HUES64 (cell line): ENCODE results near the gene NKG7.
A peak's percentile ranks its signal among the peaks of the same experiment; 100 is the strongest.

ENCODE experiments used
- H3K27ac ChIP-seq: 2 replicates; pipeline ENCODE4 v1.7.0; 2013; ENCODE audit warnings: low read depth, low read length, inconsistent platforms
- H3K27me3 ChIP-seq: 2 replicates; pipeline ENCODE4 v1.6.1; 2013; ENCODE audit warnings: mild to moderate bottlenecking, low read length; ENCODE audit not compliant: insufficient read depth
- H3K36me3 ChIP-seq: 2 replicates; pipeline ENCODE4 v1.6.1; 2013; ENCODE audit warnings: mild to moderate bottlenecking, low read length; ENCODE audit not compliant: insufficient read depth
- H3K4me1 ChIP-seq: 2 replicates; pipeline ENCODE4 v1.6.1; 2013; ENCODE audit warnings: mild to moderate bottlenecking, low read length, moderate library complexity; ENCODE audit not compliant: insufficient read depth
- H3K4me3 ChIP-seq: 2 replicates; pipeline ENCODE4 v1.5.1; 2013; ENCODE audit warnings: mild to moderate bottlenecking, low read length, moderate library complexity
- H3K9ac ChIP-seq: 2 replicates; pipeline ENCODE4 v1.6.1; 2013; ENCODE audit warnings: mild to moderate bottlenecking, low read depth, low read length
- H3K9me3 ChIP-seq: 2 replicates; pipeline ENCODE4 v1.6.1; 2013; ENCODE audit warnings: low read depth, low read length; ENCODE audit not compliant: insufficient read depth
- WGBS: fragments of 150-250, 120-280 bp; methylation state at CpG from one replicate; pipeline ENCODE4 v1.1.7; 2013; ENCODE audit warnings: missing lambda C conversion rate; 5-methylcytosine and 5-hydroxymethylcytosine counted together

NKG7 gene

GRCh38 chr19:51329411-51329810 is 43.0 kb downstream of the NKG7 start:
- peaks cover 5% of the 10 kb centered on the region; the same call in 1 of the 2 replicates for H3K27me3 ChIP-seq
- peaks cover 3% of the 10 kb centered on the region; the same call in 1 of the 2 replicates for H3K4me1 ChIP-seq
- no peak overlapping the region for H3K4me3 ChIP-seq
- no peak overlapping the region for H3K9ac ChIP-seq
- H3K36me3 ChIP-seq = peaks cover 22% of the 10 kb centered on the region
- WGBS = 88% methylated on average over 5 of the region's 5 CpGs
- no peak overlapping the region for H3K27ac ChIP-seq
- no peaks in the 10 kb centered on the region for H3K9me3 ChIP-seq

GRCh38 chr19:51327066-51328001 is 45.1 kb downstream of the NKG7 start:
- Histone ChIP-seq H3K27ac (no peak overlapping the region), H3K9ac (peak overlapping the region; percentile 68; the same call in 1 of the 2 replicates), H3K36me3 (peaks cover 25% of the 10 kb centered on the region), H3K4me1 (peaks cover 3% of the 10 kb centered on the region; the same call in 1 of the 2 replicates), H3K27me3 (peaks cover 5% of the 10 kb centered on the region; the same call in 1 of the 2 replicates), H3K4me3 (peak overlapping the region; percentile 51), H3K9me3 (no peaks in the 10 kb centered on the region)
- WGBS = 75% methylated on average over 75 of the region's 75 CpGs

- Histone ChIP-seq H3K27ac (no peak overlapping the region), H3K36me3 (peaks cover 17% of the 10 kb centered on the region), H3K4me3 (no peak overlapping the region; the same call in 1 of the 2 replicates), H3K4me1 (peaks cover 3% of the 10 kb centered on the region; the same call in 1 of the 2 replicates), H3K27me3 (peaks cover 5% of the 10 kb centered on the region; the same call in 1 of the 2 replicates), H3K9me3 (no peaks in the 10 kb centered on the region), H3K9ac (no peak overlapping the region)
- 94% methylated on average over 34 of the region's 36 CpGs for WGBS
These were observed 46.0 kb downstream of the NKG7 start for GRCh38 chr19:51326216-51327065.

DNA sequence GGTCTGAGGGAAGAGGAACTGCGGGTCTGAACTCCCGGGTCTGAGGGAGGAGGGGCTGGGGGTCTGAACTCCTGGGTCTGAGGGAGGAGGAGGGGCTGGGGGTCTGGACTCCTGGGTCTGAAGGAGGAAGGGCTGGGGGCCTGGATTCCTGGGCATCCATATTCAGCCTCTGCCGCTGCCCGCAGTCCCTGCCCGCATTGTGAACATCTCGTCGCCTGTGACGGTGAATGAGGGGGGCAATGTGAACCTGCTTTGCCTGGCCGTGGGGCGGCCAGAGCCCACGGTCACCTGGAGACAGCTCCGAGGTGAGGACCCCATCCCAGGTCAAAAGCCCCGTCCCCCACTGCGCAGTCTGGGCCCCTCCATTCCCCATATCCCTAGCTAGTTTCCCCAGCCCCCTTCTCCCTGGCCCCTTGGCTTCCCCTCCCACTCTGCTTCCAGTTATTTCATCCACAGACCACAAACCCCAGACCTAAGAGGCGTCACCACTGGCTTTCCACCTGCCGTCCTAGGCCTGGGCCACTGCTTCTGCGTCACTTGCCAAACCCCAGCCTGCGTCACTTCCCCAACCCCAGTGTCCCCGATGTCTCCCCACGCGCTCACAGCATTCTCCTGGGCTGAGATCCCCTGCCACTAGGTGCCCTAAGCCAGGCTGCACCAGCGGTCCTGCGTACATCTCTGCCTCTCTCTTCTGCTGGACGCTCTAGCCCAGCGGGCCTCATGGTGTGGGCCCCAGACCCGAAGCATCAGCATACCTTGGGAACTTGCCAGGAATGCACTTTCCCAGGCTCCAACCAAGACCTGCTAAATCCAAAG is 47.1 kb downstream of the NKG7 start:
- H3K36me3 ChIP-seq = peaks cover 7% of the 10 kb centered on the region
- peaks cover 5% of the 10 kb centered on the region; the same call in 1 of the 2 replicates for H3K27me3 ChIP-seq
- H3K9ac ChIP-seq = no peak overlapping the region
- H3K27ac ChIP-seq = no peak overlapping the region
- peaks cover 3% of the 10 kb centered on the region; the same call in 1 of the 2 replicates for H3K4me1 ChIP-seq
- no peaks in the 10 kb centered on the region for H3K9me3 ChIP-seq
- H3K4me3 ChIP-seq = no peak overlapping the region
- 93% methylated on average over 26 of the region's 26 CpGs for WGBS

- H3K9me3 ChIP-seq = no peaks in the 10 kb centered on the region
- WGBS = 94% methylated on average over 6 of the region's 6 CpGs
- H3K36me3 ChIP-seq = 0 out of 2 replicates have a peak, but pooled peaks cover 4% of the 10 kb centered on the region
These were observed 48.3 kb downstream of the NKG7 start for GRCh38 chr19:51324167-51324481.

GRCh38 chr19:51323481-51324166 is 48.8 kb downstream of the NKG7 start:
- 96% methylated on average over 28 of the region's 29 CpGs for WGBS
- H3K27me3 ChIP-seq = peaks cover 5% of the 10 kb centered on the region; the same call in 1 of the 2 replicates
- no peak overlapping the region for H3K27ac ChIP-seq
- H3K9ac ChIP-seq = no peak overlapping the region
- peaks cover 3% of the 10 kb centered on the region; the same call in 1 of the 2 replicates for H3K4me1 ChIP-seq
- H3K36me3 ChIP-seq = 0 out of 2 replicates have a peak, but pooled peaks cover 4% of the 10 kb centered on the region
- H3K9me3 ChIP-seq = no peaks in the 10 kb centered on the region
- H3K4me3 ChIP-seq = no peak overlapping the region

More at GRCh38 chr19:51324167-51324481, 48.3 kb downstream of the NKG7 start:
- H3K4me3 ChIP-seq = no peak overlapping the region
- peaks cover 5% of the 10 kb centered on the region; the same call in 1 of the 2 replicates for H3K27me3 ChIP-seq
- no peak overlapping the region for H3K27ac ChIP-seq
- no peak overlapping the region for H3K9ac ChIP-seq
- peaks cover 3% of the 10 kb centered on the region; the same call in 1 of the 2 replicates for H3K4me1 ChIP-seq

- 91% methylated on average over 14 of the region's 14 CpGs for WGBS
- H3K36me3 ChIP-seq = 0 out of 2 replicates have a peak, but pooled peaks cover 4% of the 10 kb centered on the region
- no peak overlapping the region for H3K9ac ChIP-seq
- H3K4me1 ChIP-seq = no peaks in the 10 kb centered on the region
- no peaks in the 10 kb centered on the region for H3K27me3 ChIP-seq
- H3K27ac ChIP-seq = no peak overlapping the region
- H3K9me3 ChIP-seq = no peaks in the 10 kb centered on the region
- H3K4me3 ChIP-seq = no peak overlapping the region
These were observed 50.7 kb downstream of the NKG7 start for GRCh38 chr19:51321799-51322198.
